ENCODE data around the gene PPRC1. TPM values are rescaled to one million over a fixed set of nuclear protein-coding genes. Genes with fewer than 3 reads are reported as not detected.

PPRC1 gene, protein sequence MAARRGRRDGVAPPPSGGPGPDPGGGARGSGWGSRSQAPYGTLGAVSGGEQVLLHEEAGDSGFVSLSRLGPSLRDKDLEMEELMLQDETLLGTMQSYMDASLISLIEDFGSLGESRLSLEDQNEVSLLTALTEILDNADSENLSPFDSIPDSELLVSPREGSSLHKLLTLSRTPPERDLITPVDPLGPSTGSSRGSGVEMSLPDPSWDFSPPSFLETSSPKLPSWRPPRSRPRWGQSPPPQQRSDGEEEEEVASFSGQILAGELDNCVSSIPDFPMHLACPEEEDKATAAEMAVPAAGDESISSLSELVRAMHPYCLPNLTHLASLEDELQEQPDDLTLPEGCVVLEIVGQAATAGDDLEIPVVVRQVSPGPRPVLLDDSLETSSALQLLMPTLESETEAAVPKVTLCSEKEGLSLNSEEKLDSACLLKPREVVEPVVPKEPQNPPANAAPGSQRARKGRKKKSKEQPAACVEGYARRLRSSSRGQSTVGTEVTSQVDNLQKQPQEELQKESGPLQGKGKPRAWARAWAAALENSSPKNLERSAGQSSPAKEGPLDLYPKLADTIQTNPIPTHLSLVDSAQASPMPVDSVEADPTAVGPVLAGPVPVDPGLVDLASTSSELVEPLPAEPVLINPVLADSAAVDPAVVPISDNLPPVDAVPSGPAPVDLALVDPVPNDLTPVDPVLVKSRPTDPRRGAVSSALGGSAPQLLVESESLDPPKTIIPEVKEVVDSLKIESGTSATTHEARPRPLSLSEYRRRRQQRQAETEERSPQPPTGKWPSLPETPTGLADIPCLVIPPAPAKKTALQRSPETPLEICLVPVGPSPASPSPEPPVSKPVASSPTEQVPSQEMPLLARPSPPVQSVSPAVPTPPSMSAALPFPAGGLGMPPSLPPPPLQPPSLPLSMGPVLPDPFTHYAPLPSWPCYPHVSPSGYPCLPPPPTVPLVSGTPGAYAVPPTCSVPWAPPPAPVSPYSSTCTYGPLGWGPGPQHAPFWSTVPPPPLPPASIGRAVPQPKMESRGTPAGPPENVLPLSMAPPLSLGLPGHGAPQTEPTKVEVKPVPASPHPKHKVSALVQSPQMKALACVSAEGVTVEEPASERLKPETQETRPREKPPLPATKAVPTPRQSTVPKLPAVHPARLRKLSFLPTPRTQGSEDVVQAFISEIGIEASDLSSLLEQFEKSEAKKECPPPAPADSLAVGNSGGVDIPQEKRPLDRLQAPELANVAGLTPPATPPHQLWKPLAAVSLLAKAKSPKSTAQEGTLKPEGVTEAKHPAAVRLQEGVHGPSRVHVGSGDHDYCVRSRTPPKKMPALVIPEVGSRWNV (N-terminal part only)
- total RNA-seq (2014; rRNA removed; shearing (Covaris generic)), result 14.7 and 15.1 TPM in 2 replicates

DNA sequence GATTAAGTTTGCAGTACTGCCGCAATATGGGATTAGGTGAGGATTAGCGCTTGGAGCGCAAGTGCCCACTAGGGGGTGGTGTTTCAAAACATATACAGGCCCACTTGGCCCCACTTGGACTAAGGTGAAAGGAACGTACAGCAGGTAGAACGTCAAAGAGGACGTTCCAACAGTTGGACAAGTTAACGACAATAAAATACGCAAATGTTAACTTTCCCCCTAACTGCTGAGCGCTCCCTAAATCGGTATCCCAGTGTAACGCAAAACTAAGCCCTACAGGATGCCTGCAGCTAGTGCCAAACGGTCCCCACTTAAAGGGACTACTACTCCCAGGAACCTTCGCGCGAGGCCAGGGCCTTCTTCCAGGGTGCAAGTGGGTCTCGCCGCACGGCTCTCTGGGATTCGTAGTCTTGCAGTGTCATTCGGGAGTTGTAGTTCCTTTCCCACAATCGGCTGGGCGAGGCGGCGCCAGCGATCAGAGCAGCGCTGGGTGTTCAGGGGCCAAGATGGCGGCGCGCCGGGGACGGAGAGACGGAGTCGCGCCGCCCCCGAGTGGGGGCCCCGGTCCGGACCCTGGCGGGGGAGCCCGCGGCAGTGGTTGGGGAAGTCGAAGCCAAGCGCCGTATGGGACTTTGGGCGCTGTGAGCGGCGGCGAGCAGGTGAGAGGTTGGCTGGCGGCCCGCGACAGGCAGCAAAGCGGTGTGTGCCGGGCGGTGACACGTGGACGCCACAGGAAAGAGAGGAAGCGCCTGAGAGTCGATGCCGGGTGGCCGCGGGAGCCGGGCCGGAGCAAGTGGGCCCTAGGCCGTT lies at the start of gene PPRC1:
PPRC1 (plus strand) TSS at position 478 of the 810 bp plus-strand sequence; CDS start at position 507, 29 bp downstream.
- DNase-seq (ENCODE audit: low read depth), result peak; percentile 99

DNA sequence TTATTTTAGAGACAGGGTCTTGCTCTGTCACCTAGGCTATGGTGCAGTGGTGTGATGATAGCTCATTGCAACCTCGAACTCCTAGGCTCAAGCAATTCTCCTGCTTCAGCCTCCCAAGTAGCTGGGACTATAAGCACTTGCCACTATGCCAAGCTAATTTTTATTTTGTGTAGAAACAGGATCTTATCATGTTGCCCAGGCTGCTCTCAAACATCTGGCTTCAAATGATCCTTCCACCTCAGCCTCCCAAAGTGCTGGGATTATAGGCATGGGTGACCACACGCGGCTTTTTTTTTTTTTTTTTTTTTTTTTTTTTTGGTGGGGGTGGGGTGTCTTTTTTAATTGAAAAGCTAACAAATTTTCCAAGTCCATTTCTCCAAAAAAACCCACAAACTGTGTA lies 49.3 kb upstream of the PPRC1 start:
- DNase-seq (ENCODE audit: low read depth), result no peak

DNA sequence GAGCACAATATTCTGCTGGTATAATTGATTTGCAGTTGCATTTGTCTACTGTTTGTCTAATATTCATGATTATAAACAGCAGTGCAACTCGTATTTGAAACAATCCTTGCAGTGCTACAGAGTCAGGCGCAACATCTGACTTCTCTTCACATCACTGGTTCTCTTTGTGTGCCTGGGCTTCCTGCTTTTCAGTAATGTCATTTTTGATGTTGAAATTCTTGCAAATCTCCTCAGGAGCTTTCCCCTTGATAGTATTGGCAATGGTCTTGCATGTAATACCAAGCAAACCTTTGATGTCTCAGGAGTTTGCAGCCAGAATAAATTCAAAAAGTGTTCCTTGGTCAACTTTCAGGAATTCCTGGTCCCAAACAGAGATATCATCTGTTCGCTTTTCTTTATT lies 47.5 kb upstream of the PPRC1 start:
- no peak for DNase-seq (ENCODE audit: low read depth)

DNA sequence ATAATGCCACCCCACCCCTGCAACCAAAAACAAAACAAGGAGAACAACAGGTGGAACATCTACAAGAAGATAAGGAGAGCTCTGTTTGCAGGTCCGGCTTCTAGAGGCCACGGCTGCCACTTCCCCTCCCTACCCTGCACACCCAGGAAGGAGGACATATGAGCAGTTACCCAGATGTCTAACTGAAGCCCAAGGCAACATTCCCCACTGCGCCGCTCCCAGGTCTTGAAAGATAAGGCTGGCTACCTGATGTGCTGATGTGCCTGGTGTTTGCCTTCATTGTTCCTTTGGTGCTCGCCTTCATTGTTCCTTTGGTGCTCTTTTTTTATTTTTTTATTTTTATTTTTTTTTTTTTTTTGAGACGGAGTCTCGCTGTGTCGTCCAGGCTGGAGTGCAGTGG lies 46.6 kb upstream of the PPRC1 start:
- DNase-seq (ENCODE audit: low read depth), result no peak

DNA sequence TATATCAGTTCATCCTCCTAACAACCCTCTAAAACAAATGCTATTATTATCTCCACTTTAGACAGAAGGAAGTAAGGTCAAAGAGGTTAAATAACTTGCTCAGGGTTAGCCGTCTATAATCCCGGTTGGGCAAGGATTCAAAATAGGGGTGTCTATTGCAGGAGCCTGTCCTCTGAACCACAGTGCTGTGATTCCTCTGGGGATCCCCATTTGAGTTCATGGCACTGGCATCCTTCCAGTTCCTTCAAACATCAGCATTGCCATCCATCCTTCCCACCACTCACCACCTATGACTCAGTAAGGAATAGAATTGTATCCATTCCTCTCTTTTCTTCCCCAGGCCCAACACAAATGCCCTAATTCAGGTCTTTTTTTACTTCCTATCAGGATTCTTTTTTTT lies 42.1 kb upstream of the PPRC1 start:
- peak; percentile 72 for DNase-seq (ENCODE audit: low read depth)

DNA sequence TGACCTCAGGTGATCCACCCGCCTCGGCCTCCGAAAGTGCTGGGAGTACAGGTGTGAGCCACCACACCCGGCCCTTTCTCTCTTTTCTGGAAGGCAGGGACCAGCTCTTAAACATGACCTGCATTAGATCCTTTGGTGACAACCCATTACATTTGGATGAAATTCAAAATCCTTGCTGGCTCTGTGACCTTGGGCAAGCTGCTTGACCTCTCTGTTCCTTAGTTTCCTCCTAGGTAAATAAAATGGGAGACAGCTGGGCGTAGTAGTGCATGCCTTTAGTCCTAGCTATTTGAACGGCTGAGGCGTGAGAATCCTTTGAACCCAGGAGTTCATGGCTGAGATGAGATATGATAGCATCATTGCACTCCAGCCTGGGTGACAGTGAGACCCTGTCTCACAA lies 36.4 kb upstream of the PPRC1 start:
- DNase-seq (ENCODE audit: low read depth), result no peak

DNA sequence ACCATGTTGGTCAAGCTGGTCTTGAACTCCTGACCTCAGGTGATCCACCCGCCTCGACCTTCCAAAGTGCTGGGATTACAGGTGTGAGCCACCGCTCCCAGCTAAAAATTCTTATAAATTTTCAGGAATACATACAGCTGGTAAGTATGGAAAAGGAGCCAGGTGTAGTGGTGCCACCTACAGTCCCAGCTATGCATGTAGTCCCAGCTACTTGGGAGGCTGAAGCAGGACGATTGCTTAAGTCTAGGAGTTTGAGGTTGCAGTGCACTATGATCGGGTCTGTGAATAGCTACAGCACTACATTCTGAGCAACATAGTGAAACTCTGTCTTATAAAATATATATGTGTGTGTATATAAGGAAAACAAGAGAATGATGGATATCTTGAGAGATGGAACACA lies 31.7 kb upstream of the PPRC1 start:
- no peak for DNase-seq (ENCODE audit: low read depth)

DNA sequence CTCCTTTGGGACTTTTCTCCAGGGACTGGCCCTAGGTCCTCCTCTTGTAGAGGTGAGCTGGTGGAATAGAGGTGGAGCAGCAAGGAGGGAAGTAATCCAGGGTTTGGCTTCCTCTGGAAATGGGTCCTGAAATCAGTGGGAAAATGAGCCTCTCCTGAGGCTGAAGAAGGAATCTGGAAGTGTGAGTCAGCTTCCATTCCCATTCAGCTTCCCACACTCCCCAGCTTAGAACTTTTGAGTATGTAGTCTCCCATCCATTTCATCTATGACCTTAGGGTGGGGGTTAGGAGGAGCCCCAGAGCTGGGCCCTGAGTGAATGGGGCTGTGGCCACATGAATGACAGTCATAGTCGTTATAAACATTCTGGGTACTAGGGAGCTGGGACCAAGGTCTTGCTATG lies 30.4 kb upstream of the PPRC1 start:
- DNase-seq (ENCODE audit: low read depth), result no peak

DNA sequence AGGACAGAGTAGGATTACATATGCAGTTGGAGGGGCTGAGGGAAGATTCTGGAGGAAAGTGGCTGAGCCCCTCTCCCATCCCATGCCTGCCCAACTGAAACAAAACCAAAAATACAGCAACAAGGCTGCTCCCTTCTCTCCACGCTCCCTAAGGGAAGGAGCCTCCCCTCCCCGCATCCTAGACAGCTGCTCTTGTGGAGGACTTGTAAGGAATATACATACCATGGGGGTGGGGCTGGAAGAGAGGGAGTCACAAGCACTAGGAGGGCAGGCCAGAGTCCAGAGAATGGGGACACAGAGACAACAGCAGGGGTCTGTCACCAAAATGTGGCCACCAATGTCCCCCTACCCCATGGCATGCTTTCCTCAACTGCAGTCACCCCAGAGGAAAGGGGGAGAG lies 25.8 kb upstream of the PPRC1 start:
- DNase-seq (ENCODE audit: low read depth), result no peak

DNA sequence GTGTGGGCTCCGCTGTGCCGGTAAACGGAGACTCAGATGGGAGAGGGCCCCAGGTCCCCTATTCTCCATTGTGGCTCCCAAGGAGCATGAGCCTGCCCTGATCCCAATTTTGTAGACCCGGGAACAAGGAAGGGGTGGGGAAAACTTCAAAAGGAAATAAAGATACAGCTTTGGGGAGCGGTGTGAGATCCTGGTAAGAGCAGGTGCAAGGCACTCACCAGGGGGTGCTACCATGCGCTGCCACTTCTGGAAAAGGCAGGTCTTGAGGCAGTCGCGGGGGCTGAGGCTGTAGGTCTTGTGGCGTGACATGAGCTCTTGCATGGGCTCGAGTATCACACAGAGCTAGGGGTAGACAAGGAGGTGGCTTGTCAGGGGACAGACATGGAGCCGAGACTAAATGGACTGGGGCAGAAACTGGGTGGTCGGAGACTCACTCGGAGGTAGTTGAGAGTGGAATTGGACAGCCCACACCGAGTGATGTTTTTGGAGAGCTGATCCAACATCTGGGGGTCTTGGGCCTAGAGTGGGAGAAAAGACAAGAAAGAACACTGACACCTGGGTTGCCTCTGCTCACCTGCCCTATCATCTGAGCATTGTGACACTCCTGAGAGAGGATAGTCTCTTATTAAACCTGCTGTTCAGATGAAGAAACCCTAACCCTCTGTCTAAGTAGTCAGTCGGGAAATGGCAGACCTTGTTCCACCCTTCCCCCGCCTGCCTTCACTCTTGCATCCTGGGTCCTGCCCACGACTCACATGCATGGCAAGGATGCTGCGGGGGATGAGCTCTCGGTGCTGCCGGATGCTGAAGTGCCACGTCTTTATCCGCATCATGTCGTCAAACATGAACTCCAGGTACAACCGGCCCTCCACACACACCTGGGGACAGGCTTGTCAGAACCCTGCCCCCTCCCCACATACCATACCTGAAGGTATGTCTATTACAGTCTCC lies 23.4 kb upstream of the PPRC1 start:
- no peak for DNase-seq (ENCODE audit: low read depth)

DNA sequence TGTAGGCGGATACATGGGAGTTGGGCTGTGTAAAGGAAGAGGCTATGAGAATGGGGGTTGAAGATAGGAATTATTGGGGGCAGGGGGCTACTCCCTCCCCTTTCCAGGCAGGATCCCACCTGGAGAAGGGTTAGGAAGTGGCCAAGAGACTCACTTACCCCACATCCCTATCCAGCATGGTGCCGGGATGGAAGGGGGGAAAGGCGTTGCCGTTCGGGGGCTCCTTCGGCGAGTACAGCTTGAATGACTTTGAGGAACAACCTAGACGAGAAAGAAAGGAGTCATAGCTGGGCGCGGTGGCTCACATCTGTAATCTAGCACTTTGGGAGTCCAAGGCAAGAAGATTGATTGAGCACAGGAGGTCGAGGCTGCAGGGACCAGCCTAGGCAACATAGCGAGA lies 21.6 kb upstream of the PPRC1 start:
- DNase-seq (ENCODE audit: low read depth), result no peak

DNA sequence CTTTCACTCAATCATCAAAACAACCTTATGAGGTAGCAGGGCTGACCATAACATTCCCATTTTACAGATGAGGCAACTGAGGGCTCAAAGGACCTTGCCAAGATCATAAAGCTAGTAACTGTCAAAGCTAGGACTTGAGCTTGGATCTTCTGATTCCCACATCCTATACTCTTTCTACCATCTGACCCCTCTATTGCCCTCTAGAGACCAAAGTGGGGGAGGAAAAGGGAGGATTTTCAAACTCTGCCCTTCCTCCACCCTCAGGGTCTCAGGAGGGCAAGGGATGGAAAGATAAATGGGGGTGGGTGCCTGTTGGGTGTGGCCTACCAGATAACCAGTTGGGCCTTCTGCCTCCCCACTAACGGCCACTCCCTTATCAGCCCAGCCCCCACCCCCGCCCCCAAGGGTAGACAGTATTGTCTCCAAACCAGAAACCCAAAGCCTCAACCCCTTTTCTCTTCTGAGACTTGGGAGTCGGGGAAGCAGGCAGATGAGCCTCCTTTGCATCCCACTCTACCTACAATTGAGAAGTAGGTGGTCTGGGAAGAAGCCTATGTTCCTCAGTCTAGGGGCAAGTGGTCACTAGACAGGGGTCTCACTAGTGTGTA lies 20.5 kb upstream of the PPRC1 start:
- DNase-seq (ENCODE audit: low read depth), result no peak

DNA sequence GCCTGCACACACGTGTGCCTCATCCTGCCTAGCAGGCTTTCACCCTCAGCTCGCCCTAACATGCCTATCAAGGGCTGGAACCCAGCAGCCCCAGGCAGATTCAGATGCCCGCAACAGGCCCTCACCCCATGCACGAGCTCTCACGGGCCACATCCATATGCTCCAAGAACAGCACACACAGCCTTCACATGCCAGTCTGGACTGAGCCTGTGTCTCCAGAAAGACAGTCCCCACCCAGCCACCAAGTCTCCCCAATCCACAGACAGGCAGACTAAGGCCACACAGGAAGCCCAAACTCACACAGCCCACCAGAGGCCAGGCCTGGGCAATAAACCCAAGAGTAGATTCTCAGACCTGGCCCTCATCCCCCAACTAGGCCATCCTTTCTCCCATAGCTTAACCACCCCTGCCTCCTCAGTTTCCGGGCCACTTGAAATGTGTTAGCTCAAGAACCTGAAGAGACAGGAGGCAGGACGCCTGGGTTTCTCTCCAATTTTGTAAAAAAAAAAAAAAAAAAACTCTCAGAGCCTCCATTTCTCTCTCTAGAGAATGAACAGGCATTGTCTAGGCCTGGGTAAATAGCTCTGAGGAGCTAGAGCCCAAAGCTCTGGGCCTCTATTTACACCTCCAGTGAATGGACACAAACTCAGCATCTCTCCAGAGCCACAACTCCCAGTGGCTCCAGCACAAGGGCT lies 19.4 kb upstream of the PPRC1 start:
- no peak for DNase-seq (ENCODE audit: low read depth)

DNA sequence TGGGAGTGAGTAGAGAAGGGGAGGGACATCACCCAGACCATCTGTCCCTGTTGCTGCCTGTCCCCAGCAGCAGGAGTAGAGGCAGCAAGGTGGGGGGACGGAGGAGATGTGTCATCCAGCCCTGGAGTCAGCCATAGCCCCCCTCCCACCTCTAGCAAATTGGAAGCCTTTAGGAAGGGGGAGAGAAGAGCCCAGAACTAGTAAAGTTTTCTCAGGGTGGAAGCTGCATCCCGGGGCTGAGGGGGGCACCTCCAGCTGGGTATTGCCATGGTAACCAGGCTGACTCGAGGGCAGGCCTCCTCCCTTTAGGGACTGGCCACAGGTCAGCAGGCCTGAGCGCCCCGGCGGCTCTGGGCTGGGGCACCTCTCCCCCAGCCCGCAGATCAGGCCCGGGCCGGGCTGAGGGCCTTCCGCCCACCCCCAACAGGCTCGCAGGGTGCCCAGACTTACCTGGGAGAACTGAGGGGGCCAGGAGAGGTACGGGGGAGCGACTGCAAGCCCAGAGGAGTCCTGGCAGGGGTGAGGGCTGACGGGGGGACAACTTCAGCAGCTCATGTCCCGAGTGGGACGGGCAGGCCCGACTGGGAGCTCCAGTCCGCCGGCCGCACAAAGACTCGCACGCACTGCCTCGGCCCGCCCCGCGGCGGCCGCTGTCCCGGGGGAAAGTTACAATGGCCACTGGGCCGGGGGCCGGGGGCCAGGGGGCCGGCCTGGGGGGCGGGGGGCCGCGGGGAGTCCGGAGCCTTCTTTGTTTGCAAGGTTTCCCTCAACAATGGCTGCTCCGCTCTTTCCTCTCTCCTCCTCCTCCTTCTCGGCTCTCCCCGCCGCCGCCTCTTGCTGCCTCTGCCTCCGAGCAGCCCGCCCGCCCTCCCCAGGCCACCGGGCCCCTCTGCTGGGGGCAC lies 18.6 kb upstream of the PPRC1 start:
- peak; percentile 44 for DNase-seq (ENCODE audit: low read depth)

DNA sequence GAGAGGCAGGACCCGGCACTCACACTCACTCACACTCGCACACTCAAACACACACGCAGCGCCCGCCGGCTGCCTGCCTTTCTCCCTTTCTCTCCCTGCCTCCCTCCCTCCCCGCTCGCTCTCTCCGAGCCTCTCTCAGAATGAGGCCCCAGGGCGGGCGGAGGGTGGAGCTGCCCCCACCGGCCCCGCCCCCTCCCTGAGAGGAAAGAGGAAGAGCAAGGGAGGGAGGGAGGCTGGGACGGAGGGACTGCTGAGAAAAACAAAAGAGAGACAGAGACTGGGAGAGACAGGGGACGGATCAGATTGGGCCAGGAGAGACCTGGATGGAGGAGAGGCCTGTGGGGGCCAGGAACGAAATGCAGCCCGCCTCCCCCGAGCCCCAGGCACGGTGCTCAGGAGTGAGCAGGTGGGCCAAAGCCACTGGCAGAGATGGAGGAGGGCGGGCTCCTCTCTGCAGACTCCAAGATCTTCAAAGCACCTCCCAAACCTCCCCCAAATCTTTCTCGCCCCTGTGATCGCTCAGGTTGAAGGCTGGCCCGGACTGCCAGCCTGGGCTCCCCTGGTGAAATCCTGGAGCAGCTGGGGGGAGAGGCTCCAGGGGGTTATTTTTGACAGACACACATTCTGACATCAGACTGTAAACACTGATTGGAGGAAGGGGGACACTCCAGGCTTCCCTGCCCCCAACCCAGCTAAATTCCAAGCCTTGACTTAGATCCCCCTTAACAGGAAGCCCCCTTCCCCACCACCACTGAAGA lies 17.8 kb upstream of the PPRC1 start:
- DNase-seq (ENCODE audit: low read depth), result peak; percentile 89

DNA sequence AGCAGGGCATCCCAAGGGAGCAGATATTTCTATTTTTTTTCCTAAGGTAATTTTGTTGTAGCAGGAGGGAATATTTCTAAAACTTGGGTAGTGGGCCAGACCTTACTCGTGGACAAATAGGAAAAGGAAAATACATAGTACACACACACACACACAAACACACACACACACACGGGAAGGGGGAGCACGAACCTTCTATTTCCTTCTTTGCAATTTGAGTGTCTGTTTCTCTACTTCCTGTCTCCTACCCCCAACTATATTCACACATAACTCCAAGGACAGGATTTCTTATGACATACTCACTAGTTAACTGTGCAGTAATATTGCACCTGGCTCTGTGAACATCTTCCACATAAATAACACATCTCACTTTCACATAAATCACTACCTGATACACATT lies 17.1 kb upstream of the PPRC1 start:
- no peak for DNase-seq (ENCODE audit: low read depth)

DNA sequence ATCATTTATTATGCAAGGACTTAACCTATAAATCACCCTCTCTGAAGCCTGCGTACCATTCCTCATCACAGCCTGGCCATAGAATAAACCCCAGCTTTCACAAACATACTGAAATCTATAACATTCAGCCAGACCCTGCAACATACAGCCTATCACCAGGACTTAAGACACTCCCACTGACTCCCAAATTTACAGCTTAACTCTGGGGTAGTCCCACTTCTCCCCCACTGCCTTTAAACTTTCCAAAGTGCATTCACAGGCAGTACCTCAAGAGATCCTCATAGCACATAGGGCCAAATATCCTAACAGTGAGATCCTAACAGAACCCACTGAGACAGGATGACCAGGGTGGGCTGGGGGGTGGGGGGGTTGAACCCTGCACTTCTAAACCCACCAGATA lies 16.2 kb upstream of the PPRC1 start:
- no peak for DNase-seq (ENCODE audit: low read depth)
